Esophagus squamous epithelium (tissue), 4 donors: Measurements from ENCODE around the gene ZC3H14.

Experiments
- POLR2A ChIP-seq, 4 donors: fragments of 450-650 bp; IDR thresholded peaks; one replicate each; pipeline ENCODE4 v1.6.1; 2017; ENCODE audit warnings: antibody characterized with exemption in 4 of 4, mild to moderate bottlenecking in 4 of 4, moderate library complexity in 3 of 4
- TF ChIP-seq, protein P1 (sequence below), 6 experiments: fragments of 450-650 bp in 4 of 6; fragments of 200-600 bp in 2 of 6; sonication (generic) in 2 of 6; IDR thresholded peaks; one replicate each; pipeline ENCODE4 v1.5.1; 2016 to 2019; ENCODE audit warnings: antibody characterized with exemption in 6 of 6, mild to moderate bottlenecking in 4 of 6, moderate library complexity in 4 of 6

DNA sequence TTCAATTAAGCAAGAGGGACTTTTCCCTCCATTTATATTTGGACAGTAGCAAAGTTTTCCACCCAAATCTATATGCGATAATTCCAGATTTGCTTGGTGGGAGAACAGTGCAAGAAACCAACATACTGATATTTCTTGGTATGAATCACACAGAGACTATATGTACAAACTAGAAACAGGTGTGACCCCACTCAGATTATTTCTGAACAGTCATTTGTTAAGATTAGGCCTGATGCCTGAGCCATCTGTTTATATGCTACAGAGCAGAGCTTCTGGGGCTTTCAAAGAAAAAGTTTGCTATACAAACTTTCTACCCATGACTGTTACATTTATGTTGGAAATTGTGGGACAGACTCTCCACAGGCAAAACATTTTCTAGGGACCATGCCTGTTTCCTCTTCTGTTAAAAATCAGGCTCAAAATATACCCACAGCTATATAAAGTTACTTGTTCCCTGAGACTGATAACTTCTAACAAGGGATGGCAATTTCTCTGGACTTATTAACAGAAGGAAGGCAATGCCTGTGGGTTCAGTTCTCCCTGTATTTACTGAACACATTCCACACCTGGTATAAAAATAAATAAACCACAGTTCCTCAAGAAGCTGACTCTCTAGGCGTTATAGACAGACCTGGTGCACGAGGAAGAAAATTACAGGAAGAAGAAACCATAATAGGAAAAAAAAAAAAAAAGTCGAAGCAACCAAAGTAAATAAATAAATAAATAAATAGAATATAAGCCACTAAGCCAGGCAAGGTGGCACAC, 16.0 kb upstream of the ZC3H14 start:
- TF ChIP-seq, protein P1, sequence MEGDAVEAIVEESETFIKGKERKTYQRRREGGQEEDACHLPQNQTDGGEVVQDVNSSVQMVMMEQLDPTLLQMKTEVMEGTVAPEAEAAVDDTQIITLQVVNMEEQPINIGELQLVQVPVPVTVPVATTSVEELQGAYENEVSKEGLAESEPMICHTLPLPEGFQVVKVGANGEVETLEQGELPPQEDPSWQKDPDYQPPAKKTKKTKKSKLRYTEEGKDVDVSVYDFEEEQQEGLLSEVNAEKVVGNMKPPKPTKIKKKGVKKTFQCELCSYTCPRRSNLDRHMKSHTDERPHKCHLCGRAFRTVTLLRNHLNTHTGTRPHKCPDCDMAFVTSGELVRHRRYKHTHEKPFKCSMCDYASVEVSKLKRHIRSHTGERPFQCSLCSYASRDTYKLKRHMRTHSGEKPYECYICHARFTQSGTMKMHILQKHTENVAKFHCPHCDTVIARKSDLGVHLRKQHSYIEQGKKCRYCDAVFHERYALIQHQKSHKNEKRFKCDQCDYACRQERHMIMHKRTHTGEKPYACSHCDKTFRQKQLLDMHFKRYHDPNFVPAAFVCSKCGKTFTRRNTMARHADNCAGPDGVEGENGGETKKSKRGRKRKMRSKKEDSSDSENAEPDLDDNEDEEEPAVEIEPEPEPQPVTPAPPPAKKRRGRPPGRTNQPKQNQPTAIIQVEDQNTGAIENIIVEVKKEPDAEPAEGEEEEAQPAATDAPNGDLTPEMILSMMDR (IDR thresholded peaks at IDR 0.05), result no peak
- TF ChIP-seq POLR2A (IDR thresholded peaks at IDR 0.05), result no peak
